H9 (cell line): ENCODE data around the gene SCGB2B2. TPM values are rescaled to one million over a fixed set of nuclear protein-coding genes. Genes with fewer than 3 reads are reported as not detected.

Experiments
- DNase-seq: peaks from one replicate; pipeline ENCODE4 v3.0.0-alpha.2; 2017
- H2AFZ ChIP-seq: one replicate; pipeline ENCODE4 v1.6.1; 2013; ENCODE audit warnings: mild to moderate bottlenecking, low read length, control low read depth, moderate library complexity
- H2AK5ac ChIP-seq: 2 replicates; pipeline ENCODE4 v1.6.1; 2013; ENCODE audit warnings: low read length, control low read depth, mixed read lengths; ENCODE audit not compliant: insufficient read length
- H2BK120ac ChIP-seq: one replicate; pipeline ENCODE4 v1.6.1; 2013; ENCODE audit warnings: low read depth, mild to moderate bottlenecking, low read length, control low read depth, inconsistent platforms; ENCODE audit not compliant: poor library complexity, severe bottlenecking
- H2BK12ac ChIP-seq: 2 replicates; pipeline ENCODE4 v1.6.1; 2013; ENCODE audit warnings: low read length, control low read depth, mixed read lengths, low read depth; ENCODE audit not compliant: insufficient read length
- H2BK15ac ChIP-seq: 2 replicates; pipeline ENCODE4 v1.6.1; 2013; ENCODE audit warnings: low read depth, low read length, control low read depth
- H2BK20ac ChIP-seq: one replicate; pipeline ENCODE4 v1.6.1; 2013; ENCODE audit warnings: low read depth, mild to moderate bottlenecking, low read length, control low read depth, inconsistent platforms; ENCODE audit not compliant: poor library complexity, severe bottlenecking
- H2BK5ac ChIP-seq: 2 replicates; pipeline ENCODE4 v1.6.1; 2013; ENCODE audit warnings: low read length, control low read depth, mixed read lengths; ENCODE audit not compliant: insufficient read length
- H3K14ac ChIP-seq: 2 replicates; pipeline ENCODE4 v1.6.1; 2013; ENCODE audit warnings: low read length, control low read depth; ENCODE audit not compliant: insufficient read depth
- H3K18ac ChIP-seq: 2 replicates; pipeline ENCODE4 v1.6.1; 2013; ENCODE audit warnings: low read depth, mild to moderate bottlenecking, mixed read lengths, low read length, control low read depth; ENCODE audit not compliant: insufficient read length
- H3K23ac ChIP-seq: 2 replicates; pipeline ENCODE4 v1.6.1; 2013; ENCODE audit warnings: low read length, control low read depth, mixed read lengths, low read depth; ENCODE audit not compliant: insufficient read length
- H3K23me2 ChIP-seq: 2 replicates; pipeline ENCODE4 v1.6.1; 2013; ENCODE audit warnings: low read depth, mild to moderate bottlenecking, mixed read lengths, low read length, control low read depth; ENCODE audit not compliant: insufficient read length, poor library complexity, severe bottlenecking
- H3K27ac ChIP-seq: 2 replicates; pipeline ENCODE4 v1.5.1; 2013; ENCODE audit warnings: low read length, control low read depth, mixed read lengths, low read depth; ENCODE audit not compliant: insufficient read length
- H3K27me3 ChIP-seq: 2 replicates; pipeline ENCODE4 v1.6.1; 2013; ENCODE audit warnings: low read length, control low read depth, inconsistent platforms; ENCODE audit not compliant: insufficient read depth
- H3K4ac ChIP-seq: 2 replicates; pipeline ENCODE4 v1.6.1; 2013; ENCODE audit warnings: low read depth, mild to moderate bottlenecking, control low read depth, inconsistent platforms, low read length, moderate library complexity
- H3K4me1 ChIP-seq: 2 replicates; pipeline ENCODE4 v1.6.1; 2013; ENCODE audit warnings: low read length, control low read depth, inconsistent platforms; ENCODE audit not compliant: insufficient read depth
- H3K4me2 ChIP-seq: 2 replicates; pipeline ENCODE4 v1.6.1; 2013; ENCODE audit warnings: low read length, control low read depth, mixed read lengths; ENCODE audit not compliant: insufficient read length, insufficient read depth
- H3K56ac ChIP-seq: 2 replicates; pipeline ENCODE4 v1.6.1; 2013; ENCODE audit warnings: low read depth, mild to moderate bottlenecking, mixed read lengths, low read length, control low read depth; ENCODE audit not compliant: insufficient read length
- H3K79me1 ChIP-seq: 2 replicates; pipeline ENCODE4 v1.6.1; 2013; ENCODE audit warnings: low read depth, mild to moderate bottlenecking, moderate library complexity, low read length, control low read depth, inconsistent platforms; ENCODE audit not compliant: insufficient read depth, poor library complexity, severe bottlenecking
- H3K79me2 ChIP-seq: 2 replicates; pipeline ENCODE4 v1.6.1; 2013; ENCODE audit warnings: low read length, control low read depth, inconsistent platforms; ENCODE audit not compliant: insufficient read depth
- H3K9ac ChIP-seq: 2 replicates; pipeline ENCODE4 v1.6.1; 2013; ENCODE audit warnings: low read length, control low read depth, mixed read lengths; ENCODE audit not compliant: insufficient read length; ENCODE audit errors: extremely low read depth
- H3K9me3 ChIP-seq: one replicate; pipeline ENCODE4 v1.6.1; 2013; ENCODE audit warnings: low read depth, low read length, inconsistent platforms; ENCODE audit not compliant: control insufficient read depth
- H3T11ph ChIP-seq: one replicate; pipeline ENCODE4 v1.6.1; 2013; ENCODE audit warnings: mild to moderate bottlenecking, low read length, control low read depth, inconsistent platforms
- H4K20me1 ChIP-seq: one replicate; pipeline ENCODE4 v1.6.1; 2013; ENCODE audit not compliant: control insufficient read depth, insufficient read length, insufficient read depth
- H4K5ac ChIP-seq: 2 replicates; pipeline ENCODE4 v1.6.1; 2013; ENCODE audit warnings: low read depth, mild to moderate bottlenecking, mixed read lengths, low read length, control low read depth; ENCODE audit not compliant: insufficient read length
- H4K8ac ChIP-seq: replicated peaks from 2 replicates; pipeline ENCODE4 v1.6.1; 2013; ENCODE audit warnings: low read length, control low read depth, mixed read lengths, low read depth; ENCODE audit not compliant: insufficient read length
- H4K91ac ChIP-seq: 2 replicates; pipeline ENCODE4 v1.6.1; 2013; ENCODE audit warnings: low read depth, mild to moderate bottlenecking, moderate library complexity, mixed read lengths, low read length, control low read depth; ENCODE audit not compliant: insufficient read length
- H3K27ac Mint-ChIP-seq, 3 experiments: 2 replicates in 2 of 3; 3 replicates in 1 of 3; pipeline ENCODE4 v1.8.0; 2020 to 2021; ENCODE audit warnings: mixed read lengths in 3 of 3, mild to moderate bottlenecking in 1 of 3, moderate library complexity in 1 of 3
- H3K27me3 Mint-ChIP-seq: 2 replicates; pipeline ENCODE4 v1.8.0; 2021; ENCODE audit warnings: low read depth, mild to moderate bottlenecking, moderate library complexity, mixed read lengths
- H3K36me3 Mint-ChIP-seq, 3 experiments: 2 replicates in 2 of 3; 3 replicates in 1 of 3; pipeline ENCODE4 v1.8.0; 2020 to 2021; ENCODE audit warnings: low read depth in 3 of 3, mixed read lengths in 3 of 3; ENCODE audit not compliant: insufficient read depth in 1 of 3
- H3K4me1 Mint-ChIP-seq, 2 experiments: 2 replicates each; pipeline ENCODE4 v1.8.0; 2020; ENCODE audit warnings: mixed read lengths in 2 of 2
- H3K4me3 Mint-ChIP-seq, 2 experiments: 2 replicates in 1 of 2; 3 replicates in 1 of 2; pipeline ENCODE4 v1.8.0; 2020 to 2021; ENCODE audit warnings: mild to moderate bottlenecking in 2 of 2, mixed read lengths in 2 of 2, moderate library complexity in 1 of 2
- H3K9me3 Mint-ChIP-seq, 2 experiments: 2 replicates in 1 of 2; 3 replicates in 1 of 2; pipeline ENCODE4 v1.8.0; 2020; ENCODE audit warnings: mild to moderate bottlenecking in 2 of 2, mixed read lengths in 2 of 2, moderate library complexity in 1 of 2
- CTCF ChIP-seq: fragments of 200-600 bp; sonication (generic); conservative IDR thresholded peaks from 3 replicates; pipeline ENCODE4 v1.8.0; 2021; ENCODE audit warnings: antibody characterized with exemption, mild to moderate bottlenecking
- WGBS: extraction: QIAGEN DNeasy Blood & Tissue Kit; methylation state at CpG from one replicate; pipeline ENCODE4 v1.1.7; 2013; ENCODE audit warnings: missing lambda C conversion rate, low lambda C conversion rate, mixed read lengths; ENCODE audit not compliant: insufficient read length; ENCODE audit errors: extremely low coverage; 5-methylcytosine and 5-hydroxymethylcytosine counted together
- total RNA-seq: library from RNA; stranded (reverse); gene quantifications from 2 replicates; pipeline ENCODE4 v1.2.1, GENCODE V29; 2021

The SCGB2B2 gene
- total RNA-seq, 1 experiment from 2014 or later = not detected

- Histone ChIP-seq H2BK20ac (no peak overlapping the region), H3K4me2 (peak overlapping the region; percentile 21), H3K56ac (no peak overlapping the region), H3K79me2 (no peaks in the 10 kb centered on the region), H2BK120ac (no peak overlapping the region), H3K9me3 (peaks cover 16% of the 10 kb centered on the region), H3K4me1 (no peaks in the 10 kb centered on the region), H2BK12ac (no peak overlapping the region), H3T11ph (no peak overlapping the region), H4K5ac (no peak overlapping the region), H3K23me2 (no peaks in the 10 kb centered on the region), H3K27me3 (no peaks in the 10 kb centered on the region), H2AK5ac (no peak overlapping the region), H3K4ac (no peak overlapping the region), H4K20me1 (no peaks in the 10 kb centered on the region), H2BK5ac (no peak overlapping the region), H2BK15ac (no peak overlapping the region), H3K23ac (no peak overlapping the region), H2AFZ (no peak overlapping the region), H4K91ac (no peak overlapping the region), H3K9ac (no peak overlapping the region), H3K27ac (no peak overlapping the region), H3K14ac (no peak overlapping the region), H4K8ac (no peak overlapping the region), H3K18ac (no peak overlapping the region), H3K79me1 (no peaks in the 10 kb centered on the region)
- Mint-ChIP-seq H3K4me1 (peaks cover 5 to 8% of the 10 kb centered on the region in 2 experiments; a peak in 3 of 4 replicates), H3K9me3 (peaks cover 82 to 85% of the 10 kb centered on the region in 2 experiments), H3K27ac (no peak overlapping the region), H3K27me3 (peaks cover 14% of the 10 kb centered on the region), H3K36me3 (peaks cover 9 to 11% (median 9%) of the 10 kb centered on the region in 3 experiments), H3K4me3 (no peak overlapping the region)
- no peak for TF ChIP-seq CTCF
- DNase-seq = peak; percentile 57
- no CpG with 5 or more reads among the region's 6 CpGs for WGBS
Observed at GRCh38 chr19:34711890-34712289, 34.9 kb upstream of the SCGB2B2 start.
